Neural progenitor cell (in vitro differentiated cells): Measurements from ENCODE around the gene PIP5K1B.

Experiments
- CTCF ChIP-seq: fragments of 200-600 bp; sonication (generic); IDR thresholded peaks from 2 replicates; pipeline ENCODE4 v1.5.1; 2017; ENCODE audit warnings: antibody characterized with exemption, mild to moderate bottlenecking
- EZH2 ChIP-seq: fragments of 200-600 bp; sonication (generic); IDR thresholded peaks from 2 replicates; pipeline ENCODE4 v1.6.1; 2017; ENCODE audit warnings: antibody characterized with exemption, mild to moderate bottlenecking, moderate library complexity
- EZH2phosphoT487 ChIP-seq: fragments of 200-600 bp; sonication (generic); IDR thresholded peaks from 2 replicates; pipeline ENCODE4 v1.6.1; 2017; ENCODE audit warnings: antibody characterized with exemption

- TF ChIP-seq EZH2 (no peak), CTCF (no peak), EZH2phosphoT487 (no peak)
Observed at GRCh38 chr9:69036799-69037198, 331.8 kb downstream of the PIP5K1B start.
